Testis (tissue), 3 donors: ENCODE measurements around the gene PNMA8C. TPM values are rescaled to one million over a fixed set of nuclear protein-coding genes. Genes with fewer than 3 reads are reported as not detected.
"Not testable (repeated sequence)": the region's sequence is repeated elsewhere in the genome, so short reads cannot be mapped to it uniquely, and the experiment has no call there.

Experiments
- DNase-seq: peaks from one replicate; pipeline ENCODE4 v3.0.0-alpha.2; 2019
- H3K27ac ChIP-seq, 2 donors: fragments of 200-600 bp; sonication (generic); one replicate each; pipeline ENCODE4 v1.5.1; 2019
- H3K27me3 ChIP-seq: fragments of 200-600 bp; sonication (generic); one replicate; pipeline ENCODE4 v1.5.1; 2019
- H3K36me3 ChIP-seq: fragments of 200-600 bp; sonication (generic); one replicate; pipeline ENCODE4 v1.5.1; 2017; ENCODE audit warnings: low read depth; ENCODE audit errors: missing control alignments
- H3K4me1 ChIP-seq: fragments of 200-600 bp; sonication (generic); one replicate; pipeline ENCODE4 v1.5.1; 2019
- H3K4me3 ChIP-seq, 2 donors: fragments of 200-600 bp; sonication (generic); one replicate each; pipeline ENCODE4 v1.5.1; 2017 to 2019
- H3K9me3 ChIP-seq: fragments of 200-600 bp; sonication (generic); one replicate; pipeline ENCODE4 v1.5.1; 2017
- CTCF ChIP-seq, 3 experiments: fragments of 450-650 bp in 2 of 3; fragments of 200-600 bp in 1 of 3; sonication (generic) in 1 of 3; IDR thresholded peaks; one replicate each; pipeline ENCODE4 v1.5.1; 2016 to 2019; ENCODE audit warnings: antibody characterized with exemption in 3 of 3, mild to moderate bottlenecking in 2 of 3, moderate library complexity in 1 of 3
- POLR2A ChIP-seq: fragments of 450-650 bp; IDR thresholded peaks from one replicate; pipeline ENCODE4 v1.6.1; 2017; ENCODE audit warnings: antibody characterized with exemption, mild to moderate bottlenecking, moderate library complexity
- WGBS, 2 donors: methylation state at CpG; one replicate each; pipeline ENCODE4 v1.1.5; 2018; 5-methylcytosine and 5-hydroxymethylcytosine counted together
- intact Hi-C: fragments of 100-400 bp; cut with DNase I; formaldehyde crosslinking; loops from one replicate; pipeline ENCODE4 v1.15.1; 2023; ENCODE audit warnings: low total_unique reads
- polyA plus RNA-seq: library from polyadenylated mRNA; stranded (reverse); fragments of 350-450 nt; fragmentation: Illumina TruSeq; extraction: RNeasy Lipid Tissue Mini Kit (QIAGEN cat#74804); gene quantifications from one replicate; pipeline ENCODE4 v1.2.3, GENCODE V29; 2014; ENCODE audit warnings: low read depth, low replicate concordance; ENCODE audit not compliant: insufficient read depth
- total RNA-seq, 2 donors: library from RNA; depleted of rRNA; stranded (reverse); fragments of >200 nt; gene quantifications; one replicate each; pipeline ENCODE4 v1.2.3, GENCODE V29; 2016

Gene PNMA8C
- total and polyA plus RNA-seq, 3 donors from 2014 or later, result 1.2 to 1.9 (median 1.4) TPM

- DNase-seq, result peak; percentile 70
- Histone ChIP-seq H3K9me3 (no peaks in the 10 kb centered on the region), H3K27ac (peak overlapping the region; percentile 0 to 29), H3K4me1 (peaks cover 29% of the 10 kb centered on the region), H3K4me3 (no peak overlapping the region), H3K27me3 (no peaks in the 10 kb centered on the region), H3K36me3 (no peaks in the 10 kb centered on the region)
- intact Hi-C loops, result no loop called here
- WGBS, 2 donors, result 36 to 43% methylated on average over 8 of the region's 8 CpGs
- TF ChIP-seq POLR2A, result no peak
- no peak for TF ChIP-seq CTCF (IDR thresholded peaks at IDR 0.05)
Measured at GRCh38 chr19:46442808-46443450, 14.2 kb upstream of the PNMA8C start.

GRCh38 chr19:46441866-46442265 is 13.1 kb upstream of the PNMA8C start:
- WGBS, 2 donors, result 36 to 48% methylated on average over 1 of the region's 1 CpG
- no peak for DNase-seq
- Histone ChIP-seq H3K27me3 (no peaks in the 10 kb centered on the region), H3K36me3 (no peaks in the 10 kb centered on the region), H3K4me3 (no peak overlapping the region), H3K27ac (peak overlapping the region; percentile 24 to 29), H3K9me3 (no peaks in the 10 kb centered on the region), H3K4me1 (peaks cover 20% of the 10 kb centered on the region)
- TF ChIP-seq POLR2A (no peak), CTCF (IDR thresholded peaks at IDR 0.05) (no peak)
- intact Hi-C loops, result no loop called here

GRCh38 chr19:46435689-46436088 is 7.0 kb upstream of the PNMA8C start:
- DNase-seq, H3K9me3 ChIP-seq, H3K27me3 ChIP-seq, H3K4me3 ChIP-seq, H3K4me1 ChIP-seq, H3K27ac ChIP-seq, intact Hi-C loops, H3K36me3 ChIP-seq: not testable (repeated sequence)
- 88 to 94% methylated on average over 4 of the region's 4 CpGs for WGBS, 2 donors

GRCh38 chr19:46435009-46435408 is 6.3 kb upstream of the PNMA8C start:
- H3K27ac ChIP-seq, result no peak overlapping the region
- DNase-seq, result no peak
- no peaks in the 10 kb centered on the region for H3K4me1 ChIP-seq
- no peak overlapping the region for H3K4me3 ChIP-seq
- intact Hi-C loops, result no loop called here
- no peaks in the 10 kb centered on the region for H3K27me3 ChIP-seq
- WGBS, 2 donors, result 64 to 68% methylated on average over 6 of the region's 6 CpGs
- TF ChIP-seq POLR2A (no peak), CTCF (IDR thresholded peaks at IDR 0.05) (no peak)
- H3K9me3 ChIP-seq, result no peaks in the 10 kb centered on the region
- no peaks in the 10 kb centered on the region for H3K36me3 ChIP-seq

GRCh38 chr19:46433470-46433869 is 4.7 kb upstream of the PNMA8C start:
- H3K27ac ChIP-seq, DNase-seq, H3K4me3 ChIP-seq, intact Hi-C loops, H3K9me3 ChIP-seq, H3K27me3 ChIP-seq, H3K4me1 ChIP-seq, H3K36me3 ChIP-seq: not testable (repeated sequence)
- whole genome bisulfite sequencing, 2 donors, result 76 to 80% methylated on average over 7 of the region's 7 CpGs

GRCh38 chr19:46431824-46432223 is 3.1 kb upstream of the PNMA8C start:
- H3K4me1 ChIP-seq, result peaks cover 11% of the 10 kb centered on the region
- no peaks in the 10 kb centered on the region for H3K27me3 ChIP-seq
- intact Hi-C loops, result no loop called here
- no peak for DNase-seq
- no peaks in the 10 kb centered on the region for H3K9me3 ChIP-seq
- WGBS, 2 donors, result 57 to 70% methylated on average over 10 of the region's 10 CpGs
- no peak overlapping the region for H3K27ac ChIP-seq
- no peaks in the 10 kb centered on the region for H3K36me3 ChIP-seq
- TF ChIP-seq CTCF (IDR thresholded peaks at IDR 0.05) (peak in 1 of 3 experiments; percentile 12), POLR2A (no peak)
- H3K4me3 ChIP-seq, result no peak overlapping the region
